ENCODE measurements around the gene KRT86. TPM values are rescaled to one million over a fixed set of nuclear protein-coding genes. Genes with fewer than 3 reads are reported as not detected.
A peak's percentile ranks its signal among the peaks of the same experiment; 100 is the strongest.

The KRT86 gene
- polyA plus RNA-seq, 1 of the 3 experiments (the other 2 are of a cell fraction): 0.56 TPM

DNA sequence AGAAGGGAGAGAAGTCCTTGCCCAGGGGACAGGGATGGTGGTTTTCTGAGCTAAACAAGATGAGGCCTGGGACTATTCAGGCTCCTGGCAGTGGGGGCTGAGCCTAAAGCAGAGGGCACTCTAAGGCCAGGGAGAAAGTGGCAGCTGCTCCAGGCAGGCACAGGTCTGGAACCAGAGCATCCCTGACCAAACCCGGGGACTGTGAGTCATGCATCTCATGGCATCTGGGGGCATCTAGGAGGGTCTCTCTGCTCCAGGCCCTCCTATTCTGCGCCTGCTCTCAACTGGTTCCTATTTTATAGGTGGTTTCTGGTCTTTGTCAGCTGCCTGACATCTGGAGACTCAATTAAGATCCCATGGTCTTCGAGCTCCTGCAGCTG lies 29.8 kb upstream of the KRT86 start:
- no peak for TF ChIP-seq GATA2 (CRISPR knock-in tag; IDR thresholded peaks at IDR 0.05)
- no peak for TF ChIP-seq FOXJ3 (CRISPR knock-in tag; IDR thresholded peaks at IDR 0.05)
- TF ChIP-seq RAD21 (IDR thresholded peaks at IDR 0.05; ENCODE audit: low read length): 0 out of 2 replicates have a peak, but pooled peaks have one; percentile 10
- no peak for TF ChIP-seq SIN3A (IDR thresholded peaks at IDR 0.05; ENCODE audit: borderline replicate concordance, low read depth, low read length)
- TF ChIP-seq EP300 (IDR thresholded peaks at IDR 0.05; ENCODE audit: borderline replicate concordance in 1 of 2, low read depth in 1 of 2, low read length in 1 of 2): 0 out of 4 replicates have a peak, but pooled peaks of 1 of the 2 experiments have one; percentile 23
- no peak for TF ChIP-seq TAF1 (IDR thresholded peaks at IDR 0.05; ENCODE audit: borderline replicate concordance, low read depth, low read length)
- TF ChIP-seq, protein P1, sequence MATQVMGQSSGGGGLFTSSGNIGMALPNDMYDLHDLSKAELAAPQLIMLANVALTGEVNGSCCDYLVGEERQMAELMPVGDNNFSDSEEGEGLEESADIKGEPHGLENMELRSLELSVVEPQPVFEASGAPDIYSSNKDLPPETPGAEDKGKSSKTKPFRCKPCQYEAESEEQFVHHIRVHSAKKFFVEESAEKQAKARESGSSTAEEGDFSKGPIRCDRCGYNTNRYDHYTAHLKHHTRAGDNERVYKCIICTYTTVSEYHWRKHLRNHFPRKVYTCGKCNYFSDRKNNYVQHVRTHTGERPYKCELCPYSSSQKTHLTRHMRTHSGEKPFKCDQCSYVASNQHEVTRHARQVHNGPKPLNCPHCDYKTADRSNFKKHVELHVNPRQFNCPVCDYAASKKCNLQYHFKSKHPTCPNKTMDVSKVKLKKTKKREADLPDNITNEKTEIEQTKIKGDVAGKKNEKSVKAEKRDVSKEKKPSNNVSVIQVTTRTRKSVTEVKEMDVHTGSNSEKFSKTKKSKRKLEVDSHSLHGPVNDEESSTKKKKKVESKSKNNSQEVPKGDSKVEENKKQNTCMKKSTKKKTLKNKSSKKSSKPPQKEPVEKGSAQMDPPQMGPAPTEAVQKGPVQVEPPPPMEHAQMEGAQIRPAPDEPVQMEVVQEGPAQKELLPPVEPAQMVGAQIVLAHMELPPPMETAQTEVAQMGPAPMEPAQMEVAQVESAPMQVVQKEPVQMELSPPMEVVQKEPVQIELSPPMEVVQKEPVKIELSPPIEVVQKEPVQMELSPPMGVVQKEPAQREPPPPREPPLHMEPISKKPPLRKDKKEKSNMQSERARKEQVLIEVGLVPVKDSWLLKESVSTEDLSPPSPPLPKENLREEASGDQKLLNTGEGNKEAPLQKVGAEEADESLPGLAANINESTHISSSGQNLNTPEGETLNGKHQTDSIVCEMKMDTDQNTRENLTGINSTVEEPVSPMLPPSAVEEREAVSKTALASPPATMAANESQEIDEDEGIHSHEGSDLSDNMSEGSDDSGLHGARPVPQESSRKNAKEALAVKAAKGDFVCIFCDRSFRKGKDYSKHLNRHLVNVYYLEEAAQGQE (IDR thresholded peaks at IDR 0.05; ENCODE audit: low read depth, low read length): no peak
- no peak for TF ChIP-seq NFIC (IDR thresholded peaks at IDR 0.05; ENCODE audit: borderline replicate concordance)
- TF ChIP-seq CHD2 (IDR thresholded peaks at IDR 0.05; ENCODE audit: low read length, partially characterized antibody): peak; percentile 14
- TF ChIP-seq, protein P2, sequence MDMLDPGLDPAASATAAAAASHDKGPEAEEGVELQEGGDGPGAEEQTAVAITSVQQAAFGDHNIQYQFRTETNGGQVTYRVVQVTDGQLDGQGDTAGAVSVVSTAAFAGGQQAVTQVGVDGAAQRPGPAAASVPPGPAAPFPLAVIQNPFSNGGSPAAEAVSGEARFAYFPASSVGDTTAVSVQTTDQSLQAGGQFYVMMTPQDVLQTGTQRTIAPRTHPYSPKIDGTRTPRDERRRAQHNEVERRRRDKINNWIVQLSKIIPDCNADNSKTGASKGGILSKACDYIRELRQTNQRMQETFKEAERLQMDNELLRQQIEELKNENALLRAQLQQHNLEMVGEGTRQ (IDR thresholded peaks at IDR 0.05; ENCODE audit: borderline replicate concordance, low read depth, low read length): no peak
- no peaks in the 10 kb centered on the region for H4K20me1 ChIP-seq (ENCODE audit: insufficient read depth)
- no peaks in the 10 kb centered on the region for H3K9me2 ChIP-seq
- ChIA-PET POLR2A (interaction anchor here (1.1 kb wide), 1 partner anchor 44 kb away, joined by 3 read pairs; no protein-coding TSS in a partner anchor), CTCF (interaction anchor here (0.8 to 3.5 kb wide), 18 partner anchors 12 to 219 kb away, joined by 3 to 15 read pairs (median 4); no protein-coding TSS in a partner anchor)
- H3K4me3 ChIP-seq (ENCODE audit: low read depth in 2 of 2, low read length in 1 of 2): no peak overlapping the region
- peak; percentile 89 for DNase-seq
- peak overlapping the region; percentile 80 for H3K4me2 ChIP-seq
- no peaks in the 10 kb centered on the region for H3F3A ChIP-seq (replicated peaks; ENCODE audit: insufficient read depth)
- peak overlapping the region; percentile 71 to 91 for H3K27ac ChIP-seq (ENCODE audit: low read depth in 2 of 2, low read length in 1 of 2)
- no peaks in the 10 kb centered on the region for H3K36me3 ChIP-seq (replicated peaks in 1 of 2; ENCODE audit: control insufficient read depth in 1 of 2, insufficient read depth in 2 of 2, low read length in 1 of 2)
- no peaks in the 10 kb centered on the region for H3K27me3 ChIP-seq (ENCODE audit: insufficient read depth)
- H3K4me1 ChIP-seq (ENCODE audit: control insufficient read depth in 1 of 2, insufficient read depth in 2 of 2, low read depth in 1 of 2, low read length in 1 of 2): peaks cover 23 to 27% of the 10 kb centered on the region in 2 experiments; a peak in 3 of 4 replicates
- no peaks in the 10 kb centered on the region for H3K9me3 ChIP-seq
- no peaks in the 10 kb centered on the region for H3K79me2 ChIP-seq (ENCODE audit: insufficient read depth)
- 37% methylated on average over 3 of the region's 3 CpGs for WGBS (ENCODE audit: low lambda C conversion rate)
- H2AFZ ChIP-seq (ENCODE audit: low read depth): peak overlapping the region; percentile 87; the same call in 1 of the 2 replicates
- peak overlapping the region; percentile 71 for H3K9ac ChIP-seq

DNA sequence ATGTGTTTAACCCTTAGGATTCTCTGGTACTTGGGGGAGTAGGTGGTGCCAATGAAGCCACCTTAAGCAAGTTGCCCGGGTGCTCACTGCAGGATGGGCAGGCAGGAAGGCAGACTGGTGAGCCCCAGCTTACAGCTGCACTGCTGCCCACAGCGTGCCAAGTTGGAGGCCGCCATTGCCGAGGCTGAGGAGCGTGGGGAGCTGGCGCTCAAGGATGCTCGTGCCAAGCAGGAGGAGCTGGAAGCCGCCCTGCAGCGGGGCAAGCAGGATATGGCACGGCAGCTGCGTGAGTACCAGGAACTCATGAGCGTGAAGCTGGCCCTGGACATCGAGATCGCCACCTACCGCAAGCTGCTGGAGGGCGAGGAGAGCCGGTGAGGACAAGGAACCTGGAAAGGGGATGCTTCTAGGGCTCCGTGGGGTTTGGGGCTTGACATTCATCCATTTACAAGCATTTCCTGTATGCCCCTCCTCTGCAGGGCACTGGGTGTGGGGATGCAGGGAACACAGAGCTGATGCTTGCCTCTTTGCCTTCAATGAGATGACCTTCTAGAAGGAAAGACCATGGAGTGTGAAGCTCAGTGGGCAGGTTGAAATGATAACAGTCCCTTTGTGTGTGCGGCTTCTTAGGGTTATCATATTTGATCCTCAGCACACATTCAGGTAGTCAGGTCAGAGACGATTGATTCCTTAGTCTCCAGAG lies 29.0 kb upstream of the KRT86 start:
- no peaks in the 10 kb centered on the region for H4K20me1 ChIP-seq (ENCODE audit: insufficient read depth)
- H3K9me3 ChIP-seq: no peaks in the 10 kb centered on the region
- DNase-seq: no peak
- ChIA-PET POLR2A (no interaction called here), CTCF (interaction anchor here (0.8 to 3.5 kb wide), 17 partner anchors 11 to 88 kb away, joined by 3 to 15 read pairs (median 4); no protein-coding TSS in a partner anchor)
- no peaks in the 10 kb centered on the region for H3K27me3 ChIP-seq (ENCODE audit: insufficient read depth)
- H3K27ac ChIP-seq (ENCODE audit: low read depth in 2 of 2, low read length in 1 of 2): no peak overlapping the region; a peak in 1 of 4 replicates
- WGBS (ENCODE audit: low lambda C conversion rate): 76% methylated on average over 19 of the region's 20 CpGs
- H3K4me1 ChIP-seq (ENCODE audit: control insufficient read depth in 1 of 2, insufficient read depth in 2 of 2, low read depth in 1 of 2, low read length in 1 of 2): peaks cover 23 to 27% of the 10 kb centered on the region in 2 experiments; a peak in 3 of 4 replicates
- H3K79me2 ChIP-seq (ENCODE audit: insufficient read depth): no peaks in the 10 kb centered on the region
- no peak overlapping the region for H3K4me2 ChIP-seq
- H3K9me2 ChIP-seq: no peaks in the 10 kb centered on the region
- no peaks in the 10 kb centered on the region for H3F3A ChIP-seq (replicated peaks; ENCODE audit: insufficient read depth)
- H3K36me3 ChIP-seq (replicated peaks in 1 of 2; ENCODE audit: control insufficient read depth in 1 of 2, insufficient read depth in 2 of 2, low read length in 1 of 2): no peaks in the 10 kb centered on the region
- H3K9ac ChIP-seq: no peak overlapping the region
- TF ChIP-seq SMC3 (IDR thresholded peaks at IDR 0.05; ENCODE audit: low read depth, low read length) (no peak), EZH2phosphoT487 (IDR thresholded peaks at IDR 0.05; ENCODE audit: borderline replicate concordance, low read depth) (no peak), YY1 (IDR thresholded peaks at IDR 0.05; ENCODE audit: low read depth) (no peak)
- H2AFZ ChIP-seq (ENCODE audit: low read depth): no peak overlapping the region
- no peak overlapping the region for H3K4me3 ChIP-seq (ENCODE audit: low read depth in 2 of 2, low read length in 1 of 2)
